Left renal cortex interstitium (tissue), 4 donors: ENCODE measurements around the gene CYP8B1. TPM values are rescaled to one million over a fixed set of nuclear protein-coding genes. Genes with fewer than 3 reads are reported as not detected.

ENCODE experiments used
- DNase-seq, 4 donors: peaks; one replicate each; pipeline ENCODE4 v3.0.0-alpha.2; 2013; ENCODE audit warnings: low read depth in 4 of 4, low spot score in 2 of 4, missing footprints in 1 of 4
- polyA plus RNA-seq, 4 donors: library from polyadenylated mRNA; unstranded; fragments of 120-200 nt; gene quantifications; one replicate each; pipeline ENCODE4 v1.2.1, GENCODE V29; 2013; ENCODE audit not compliant: insufficient read length in 4 of 4

CYP8B1 gene
- 1 to 10 TPM in 1 of 4 donors, under 1 TPM in 3; 0.62 to 1.2 (median 0.84) TPM for polyA plus RNA-seq

GRCh38 chr3:42875325-42876151 lies at the start of gene CYP8B1:
CYP8B1 (minus strand) TSS chr3:42875879; CDS start chr3:42875816, 63 bp downstream.
- DNase-seq, result no peak

DNA sequence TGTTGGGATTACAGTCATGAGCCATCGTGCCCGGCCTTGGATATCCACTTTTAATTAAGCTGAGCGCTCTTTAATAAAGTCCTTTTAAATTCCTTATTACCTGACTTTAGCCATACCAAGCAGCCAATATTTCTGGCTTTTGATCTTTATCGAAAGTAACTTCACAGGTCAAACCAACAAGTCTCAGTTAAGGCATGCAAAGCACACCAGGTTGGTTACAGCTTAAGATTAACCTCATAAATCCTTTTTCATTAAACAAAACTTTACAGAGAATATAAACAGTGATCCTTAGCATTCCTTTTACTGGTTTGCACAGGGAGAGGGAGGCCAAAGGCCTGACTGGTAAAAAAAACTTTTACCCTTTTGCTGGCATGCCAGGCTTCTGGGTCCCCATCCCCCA lies 47.9 kb upstream of the CYP8B1 start:
- DNase-seq, result no peak

- DNase-seq, result no peak
Measured at GRCh38 chr3:42914771-42915515, 39.3 kb upstream of the CYP8B1 start.

- DNase-seq, result no peak
Measured at GRCh38 chr3:42911551-42911950, 35.9 kb upstream of the CYP8B1 start.

DNA sequence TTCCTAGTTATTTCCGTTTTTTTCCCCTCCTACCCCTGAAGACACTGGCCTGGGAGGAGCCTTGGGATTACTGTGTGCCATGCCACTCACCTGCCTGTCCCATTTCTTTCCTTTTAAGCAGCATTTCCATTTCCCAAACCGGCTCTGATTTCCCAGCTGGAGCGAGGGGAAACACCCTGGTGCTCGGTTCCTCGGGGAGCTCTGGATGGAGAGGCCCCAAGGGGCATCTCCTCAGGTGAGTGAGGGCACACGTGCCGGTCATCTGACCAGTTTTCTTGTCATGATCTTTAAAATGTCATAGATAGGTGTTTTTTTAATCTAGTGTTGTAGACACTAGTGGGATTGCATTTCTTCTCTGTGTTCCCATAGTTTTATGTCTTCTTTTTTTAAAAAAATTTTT lies 33.0 kb upstream of the CYP8B1 start:
- DNase-seq, result no peak

- no peak for DNase-seq
Measured at GRCh38 chr3:42906848-42907183, 31.1 kb upstream of the CYP8B1 start.

- peak in 3 of 4 donors; percentile 15 to 61 (median 31) for DNase-seq
Measured at GRCh38 chr3:42906070-42906847, 30.6 kb upstream of the CYP8B1 start, which contains the start of gene ZNF662. ZNF662 (plus strand) TSS chr3:42906142; CDS start chr3:42908115, 1,973 bp downstream.

- DNase-seq, result peak in 2 of 4 donors; percentile 28 to 43
Measured at GRCh38 chr3:42905740-42906069, 30.0 kb upstream of the CYP8B1 start.

GRCh38 chr3:42904076-42904475 lies 28.4 kb upstream of the CYP8B1 start:
- no peak for DNase-seq

DNA sequence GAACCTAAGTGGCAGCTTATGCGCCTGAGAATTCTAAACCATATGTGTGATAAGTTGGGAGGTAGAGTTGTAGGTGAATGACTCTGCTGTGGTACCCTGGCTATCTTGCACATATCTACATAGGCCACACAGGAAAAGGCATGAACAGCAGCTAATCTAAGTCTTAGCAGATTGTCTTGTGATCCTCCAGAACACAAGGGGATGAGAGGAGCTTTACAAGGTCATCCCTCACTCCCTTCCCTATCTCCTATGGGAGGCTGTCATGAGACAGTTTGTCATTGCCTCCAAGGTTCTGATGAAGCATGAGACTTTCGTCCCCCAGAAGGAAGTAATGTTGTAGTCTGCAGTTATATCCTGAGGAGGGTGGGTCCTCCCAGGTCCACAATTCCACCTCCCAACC lies 26.6 kb upstream of the CYP8B1 start:
- DNase-seq, result no peak

- DNase-seq, result no peak
Measured at GRCh38 chr3:42901073-42901415, 25.4 kb upstream of the CYP8B1 start.

DNA sequence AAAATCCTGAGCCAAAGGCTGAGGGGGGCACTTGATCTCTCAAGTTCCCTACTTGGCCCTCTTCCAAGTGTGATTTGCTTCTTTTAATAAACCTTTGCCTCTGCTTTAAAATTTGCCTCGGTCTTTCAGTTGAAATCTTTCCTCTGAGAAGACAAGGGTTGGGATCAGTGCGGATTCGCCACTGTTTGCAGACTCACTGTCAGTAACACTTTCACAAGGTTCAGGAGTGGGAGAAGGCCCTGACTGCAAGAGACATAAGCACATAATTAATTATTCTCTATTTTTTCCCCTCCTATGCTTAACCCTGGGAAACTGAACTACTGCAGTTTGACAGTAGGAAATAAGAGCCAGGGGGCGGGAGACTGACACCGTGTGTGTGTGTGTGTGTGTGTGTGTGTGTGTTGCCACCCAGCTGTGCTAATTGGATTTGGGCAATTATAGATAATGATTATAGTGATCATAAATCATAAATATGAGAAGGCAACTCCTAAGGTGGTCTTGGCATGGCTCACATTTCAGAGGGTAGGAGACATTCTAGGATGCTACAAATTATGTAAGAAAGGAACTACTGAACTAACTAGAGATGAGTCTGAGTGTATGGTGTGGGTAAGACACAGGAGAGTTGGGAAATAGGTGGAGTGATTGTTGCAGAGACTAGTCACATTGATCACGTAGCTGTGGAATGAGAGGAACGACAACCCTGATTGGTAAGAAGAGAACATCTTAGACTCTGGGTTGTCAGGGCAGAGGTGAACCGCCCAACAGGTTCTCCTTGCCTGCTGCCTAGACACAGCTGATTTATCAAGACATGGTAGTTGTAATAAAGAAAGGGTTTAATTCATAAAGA lies 24.8 kb upstream of the CYP8B1 start:
- DNase-seq, result no peak

DNA sequence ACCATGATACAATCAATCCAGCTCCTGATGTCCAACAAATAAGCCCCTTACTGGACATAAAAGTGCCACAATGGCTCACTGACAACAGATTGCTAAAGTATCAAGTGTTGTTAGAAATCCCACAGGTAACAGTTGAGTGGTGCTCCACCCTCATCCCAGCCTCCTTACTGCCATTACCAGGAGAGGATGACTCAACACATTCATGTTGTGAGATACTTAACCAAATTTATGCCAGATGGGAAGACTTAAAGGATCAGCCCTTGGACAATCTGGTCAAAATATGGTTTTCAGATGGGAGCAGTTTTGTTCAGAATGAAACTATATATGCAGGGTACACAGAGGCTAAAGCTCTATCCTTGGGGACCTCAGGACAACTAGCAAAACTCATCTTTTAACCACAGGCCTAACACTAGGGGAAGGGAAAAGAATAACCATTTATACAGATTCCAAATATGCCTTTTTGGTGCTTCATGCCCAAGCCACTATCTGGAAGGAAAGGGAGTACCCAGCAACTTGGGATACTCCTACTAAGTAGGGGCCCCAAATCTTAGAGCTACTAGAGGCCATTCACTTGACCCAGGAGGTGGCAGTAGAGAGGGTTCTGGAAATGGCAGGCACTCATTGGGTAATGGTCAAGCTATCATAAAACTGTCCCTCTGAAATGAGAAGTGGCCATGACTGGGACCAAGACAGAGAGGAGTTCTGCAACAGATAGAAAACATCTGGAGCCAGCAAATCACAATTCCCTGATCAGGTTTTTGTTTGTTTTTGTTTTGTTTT lies 23.4 kb upstream of the CYP8B1 start:
- DNase-seq, result no peak

DNA sequence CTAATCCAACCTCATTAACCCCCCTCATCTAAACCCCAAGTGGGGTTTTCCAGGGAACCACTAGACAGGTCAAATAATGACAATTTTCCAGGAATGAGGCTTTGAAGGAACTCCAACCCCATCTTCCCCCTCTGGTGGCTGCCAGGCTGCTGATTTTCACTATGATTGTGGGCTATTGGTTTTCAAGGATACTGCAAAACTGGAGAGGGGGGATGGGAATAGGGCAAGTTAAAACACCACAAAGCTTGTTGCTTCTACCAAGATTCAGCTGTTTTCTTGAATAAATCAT lies 19.8 kb upstream of the CYP8B1 start:
- DNase-seq, result no peak

DNA sequence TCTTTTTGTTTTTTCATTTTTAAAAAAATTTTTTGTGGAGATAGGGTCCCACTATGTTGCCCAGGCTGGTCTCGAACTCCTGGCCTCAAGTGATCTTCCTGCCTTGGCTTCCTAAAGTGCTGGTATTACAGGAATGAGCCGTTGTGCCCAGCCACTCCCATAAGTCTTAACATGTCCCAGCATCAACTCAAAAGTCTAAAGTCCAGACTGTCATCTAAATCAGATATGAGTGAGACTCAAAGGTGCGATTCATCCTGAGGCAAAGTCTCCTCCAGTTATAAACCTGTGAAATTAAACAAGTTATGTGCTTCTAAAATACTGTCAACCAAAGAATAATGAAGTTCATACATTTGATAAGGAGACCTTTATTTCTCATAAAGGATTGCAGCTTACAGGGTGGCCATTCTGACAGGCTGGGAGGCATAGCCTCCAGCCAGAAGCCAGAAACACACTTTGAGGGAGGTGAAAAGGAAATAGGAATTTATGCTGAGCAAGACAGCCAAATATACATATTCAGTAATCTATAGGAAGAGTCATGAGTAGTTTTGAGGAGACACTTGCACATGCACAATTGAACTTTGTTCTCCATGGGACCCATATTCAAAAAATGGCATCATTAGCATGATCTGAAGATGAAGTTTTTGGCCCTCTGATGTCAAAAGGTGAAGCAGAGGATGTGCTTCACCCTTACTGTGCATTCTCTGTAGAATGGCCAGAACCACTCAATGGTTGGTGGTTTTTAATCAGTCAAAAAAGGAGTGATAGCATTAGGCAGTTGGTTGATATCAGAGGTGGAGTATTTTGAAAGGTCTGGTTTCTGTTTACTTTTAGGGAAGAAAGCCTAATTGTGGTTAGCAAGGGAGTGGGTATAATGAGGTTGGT lies 19.3 kb upstream of the CYP8B1 start:
- DNase-seq, result no peak

GRCh38 chr3:42892807-42893206 lies 17.1 kb upstream of the CYP8B1 start:
- no peak for DNase-seq

DNA sequence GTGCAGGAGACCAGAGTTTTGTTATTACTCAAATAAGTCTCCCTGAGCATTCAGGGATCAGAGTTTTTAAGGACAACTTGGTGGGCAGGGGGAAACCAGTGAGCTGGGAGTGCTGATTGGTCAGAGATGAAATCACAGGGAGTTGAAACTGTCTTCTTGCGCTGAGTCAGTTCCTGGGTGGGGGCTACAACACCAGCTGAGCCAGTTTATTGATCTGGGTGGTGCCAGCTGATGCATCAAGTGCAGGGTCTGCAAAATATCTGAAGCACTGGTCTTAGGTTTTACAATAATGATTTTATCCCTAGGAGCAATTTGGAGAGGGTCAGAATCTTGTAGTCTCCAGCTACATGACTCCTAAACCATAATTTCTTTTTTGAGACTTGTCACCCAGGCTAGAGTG lies 16.5 kb upstream of the CYP8B1 start:
- DNase-seq, result no peak

DNA sequence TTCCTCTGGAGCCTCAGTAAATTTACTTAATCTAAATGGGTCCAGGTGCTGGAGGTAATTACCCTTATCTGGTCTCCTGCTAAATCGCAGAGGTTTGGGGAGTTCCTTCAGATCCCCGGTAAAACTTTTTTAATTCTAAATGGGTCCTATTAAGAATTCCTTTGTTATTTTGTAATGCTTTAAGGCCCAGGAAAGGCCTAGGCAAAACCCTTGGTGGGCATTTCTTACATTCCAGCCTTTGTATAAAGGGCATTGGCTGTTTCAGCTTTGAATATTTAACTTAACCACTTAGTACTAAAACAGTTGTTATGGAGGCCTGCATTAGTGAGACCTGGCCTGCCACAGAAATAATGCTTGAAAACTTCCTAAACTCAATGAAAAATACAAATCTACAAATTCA lies 15.4 kb upstream of the CYP8B1 start:
- no peak for DNase-seq

DNA sequence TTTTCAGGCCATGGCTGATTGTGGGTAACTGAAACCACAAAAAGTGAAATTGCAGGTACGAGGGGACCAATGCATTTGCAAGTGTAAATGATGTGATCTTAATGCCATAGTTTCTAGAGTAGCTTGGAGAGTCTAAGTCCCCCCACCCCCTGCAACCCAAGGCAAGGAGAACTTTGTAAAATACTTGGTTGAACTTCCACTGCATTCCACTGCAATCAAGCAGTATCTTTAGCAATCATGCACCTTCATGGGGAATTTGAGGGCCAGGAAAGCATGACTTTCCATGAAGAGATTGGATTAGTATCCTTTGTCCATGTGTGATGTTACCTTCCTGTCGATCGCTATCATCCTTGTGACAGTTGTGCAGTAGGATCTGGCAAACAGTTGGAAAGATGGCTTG lies 11.4 kb upstream of the CYP8B1 start:
- no peak for DNase-seq
